Stimulated activated CD4-positive, alpha-beta T cell treated with anti-CD3 and anti-CD28 coated beads, Interleukin-12 subunit alpha, Interleukin-12 subunit beta, amount 100 ng/mL, for 24 hours (primary cell): Measurements from ENCODE around the gene PLEKHA4.

ENCODE experiments used
- DNase-seq, 2 experiments: peaks; one replicate each; pipeline ENCODE4 v3.0.0-alpha.2; 2020; ENCODE audit warnings: low read depth in 2 of 2

Gene PLEKHA4

GRCh38 chr19:48830088-48830487 is 38.3 kb downstream of the PLEKHA4 start:
- DNase-seq, result no peak

GRCh38 chr19:48826606-48827020 is 41.8 kb downstream of the PLEKHA4 start:
- DNase-seq, result no peak

GRCh38 chr19:48822514-48822913 is 45.9 kb downstream of the PLEKHA4 start:
- no peak for DNase-seq

GRCh38 chr19:48821633-48822032 is 46.8 kb downstream of the PLEKHA4 start:
- no peak for DNase-seq

- no peak for DNase-seq
Measured at GRCh38 chr19:48819366-48819816, 49.0 kb downstream of the PLEKHA4 start.

GRCh38 chr19:48818234-48818820 is 50.1 kb downstream of the PLEKHA4 start:
- DNase-seq, result no peak

GRCh38 chr19:48817585-48818124 is 50.8 kb downstream of the PLEKHA4 start:
- no peak for DNase-seq

- DNase-seq, result no peak
Measured at GRCh38 chr19:48815870-48816501, 52.4 kb downstream of the PLEKHA4 start.

GRCh38 chr19:48814895-48815294 is 53.5 kb downstream of the PLEKHA4 start:
- DNase-seq, result no peak

- no peak for DNase-seq
Measured at GRCh38 chr19:48813123-48813913, 55.1 kb downstream of the PLEKHA4 start.

GRCh38 chr19:48812094-48812929 is 56.1 kb downstream of the PLEKHA4 start:
- DNase-seq, result peak in 1 of 2 experiments; percentile 54

GRCh38 chr19:48810151-48810550 is 58.3 kb downstream of the PLEKHA4 start:
- no peak for DNase-seq

GRCh38 chr19:48807590-48808308 is 60.7 kb downstream of the PLEKHA4 start:
- DNase-seq, result no peak

GRCh38 chr19:48806818-48807589 is 61.4 kb downstream of the PLEKHA4 start:
- DNase-seq, result no peak

- DNase-seq, result no peak
Measured at GRCh38 chr19:48806518-48806817, 61.9 kb downstream of the PLEKHA4 start.

GRCh38 chr19:48805452-48805851 is 63.0 kb downstream of the PLEKHA4 start:
- DNase-seq, result no peak

GRCh38 chr19:48804496-48804895 is 63.9 kb downstream of the PLEKHA4 start:
- DNase-seq, result no peak

GRCh38 chr19:48802623-48803022 is 65.8 kb downstream of the PLEKHA4 start:
- no peak for DNase-seq

- no peak for DNase-seq
Measured at GRCh38 chr19:48799358-48800300, 68.8 kb downstream of the PLEKHA4 start.
